ENCODE results near the gene CREB5. TPM values are rescaled to one million over a fixed set of nuclear protein-coding genes. Genes with fewer than 3 reads are reported as not detected.

Gene CREB5
- total RNA-seq, 4 donors from 2014 or later = 7.8 to 29.9 (median 12.9) TPM

- WGBS, 2 donors (ENCODE audit: low coverage in 1 of 2) = 93% methylated on average over 2 of the region's 3 CpGs; no CpG with 5 or more reads in 1 of the 2 donors
- TF ChIP-seq EP300 (IDR thresholded peaks at IDR 0.05) = no peak
- TF ChIP-seq POLR2A (IDR thresholded peaks at IDR 0.05) = no peak
- Histone ChIP-seq H3K27me3 (peaks cover 5% of the 10 kb centered on the region), H3K36me3 (no peaks in the 10 kb centered on the region), H3K9me3 (no peaks in the 10 kb centered on the region), H3K4me3 (peak overlapping the region in 1 of 2 donors; percentile 60), H3K27ac (no peak overlapping the region), H3K4me1 (peaks cover 0 to 17% (median 3%) of the 10 kb centered on the region in 3 donors)
- peak; percentile 3 for ATAC-seq
Measured at GRCh38 chr7:28854750-28855074, 442.4 kb downstream of the CREB5 start.

GRCh38 chr7:28855538-28856217 is 443.4 kb downstream of the CREB5 start:
- whole genome bisulfite sequencing, 2 donors (ENCODE audit: low coverage in 1 of 2) = 91 to 100% methylated on average over 3 to 4 of the region's 4 CpGs
- Histone ChIP-seq H3K36me3 (no peaks in the 10 kb centered on the region), H3K4me3 (no peak overlapping the region), H3K27ac (no peak overlapping the region), H3K9me3 (no peaks in the 10 kb centered on the region), H3K27me3 (peaks cover 5% of the 10 kb centered on the region), H3K4me1 (peaks cover 0 to 17% (median 3%) of the 10 kb centered on the region in 3 donors)
- TF ChIP-seq, protein P1, sequence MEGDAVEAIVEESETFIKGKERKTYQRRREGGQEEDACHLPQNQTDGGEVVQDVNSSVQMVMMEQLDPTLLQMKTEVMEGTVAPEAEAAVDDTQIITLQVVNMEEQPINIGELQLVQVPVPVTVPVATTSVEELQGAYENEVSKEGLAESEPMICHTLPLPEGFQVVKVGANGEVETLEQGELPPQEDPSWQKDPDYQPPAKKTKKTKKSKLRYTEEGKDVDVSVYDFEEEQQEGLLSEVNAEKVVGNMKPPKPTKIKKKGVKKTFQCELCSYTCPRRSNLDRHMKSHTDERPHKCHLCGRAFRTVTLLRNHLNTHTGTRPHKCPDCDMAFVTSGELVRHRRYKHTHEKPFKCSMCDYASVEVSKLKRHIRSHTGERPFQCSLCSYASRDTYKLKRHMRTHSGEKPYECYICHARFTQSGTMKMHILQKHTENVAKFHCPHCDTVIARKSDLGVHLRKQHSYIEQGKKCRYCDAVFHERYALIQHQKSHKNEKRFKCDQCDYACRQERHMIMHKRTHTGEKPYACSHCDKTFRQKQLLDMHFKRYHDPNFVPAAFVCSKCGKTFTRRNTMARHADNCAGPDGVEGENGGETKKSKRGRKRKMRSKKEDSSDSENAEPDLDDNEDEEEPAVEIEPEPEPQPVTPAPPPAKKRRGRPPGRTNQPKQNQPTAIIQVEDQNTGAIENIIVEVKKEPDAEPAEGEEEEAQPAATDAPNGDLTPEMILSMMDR (IDR thresholded peaks at IDR 0.05) = no peak
- TF ChIP-seq EP300 (IDR thresholded peaks at IDR 0.05) = no peak
- TF ChIP-seq POLR2A (IDR thresholded peaks at IDR 0.05) = no peak
- no peak for TF ChIP-seq POLR2AphosphoS5 (IDR thresholded peaks at IDR 0.05)
- no peak for ATAC-seq

DNA sequence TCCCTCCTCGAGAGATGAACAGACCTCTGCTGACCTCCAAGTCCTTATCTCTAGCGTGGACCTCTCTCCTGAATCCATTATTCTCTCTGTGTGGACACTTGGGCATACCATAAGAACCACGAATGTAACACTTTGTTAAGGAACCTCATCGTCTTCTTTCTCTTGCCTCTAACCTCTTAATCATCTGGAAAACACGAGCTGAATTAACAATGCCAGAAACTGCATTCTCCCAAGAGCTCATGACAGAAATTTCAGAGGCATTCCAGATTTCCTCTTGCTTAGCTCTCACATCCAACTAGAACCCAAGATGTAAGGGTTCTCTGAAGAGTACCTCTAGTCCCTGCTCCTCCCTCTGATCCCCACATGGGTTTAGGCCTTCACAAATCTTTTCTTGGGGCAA is 444.3 kb downstream of the CREB5 start:
- Histone ChIP-seq H3K27ac (no peak overlapping the region), H3K9me3 (no peaks in the 10 kb centered on the region), H3K4me3 (no peak overlapping the region), H3K4me1 (peaks cover 0 to 17% (median 3%) of the 10 kb centered on the region in 3 donors), H3K27me3 (peaks cover 5% of the 10 kb centered on the region), H3K36me3 (no peaks in the 10 kb centered on the region)
- ATAC-seq = no peak
- TF ChIP-seq POLR2AphosphoS5 (IDR thresholded peaks at IDR 0.05) = no peak
- no peak for TF ChIP-seq EP300 (IDR thresholded peaks at IDR 0.05)
- TF ChIP-seq, protein P1 (IDR thresholded peaks at IDR 0.05) = no peak
- no peak for TF ChIP-seq POLR2A (IDR thresholded peaks at IDR 0.05)
- WGBS, 2 donors (ENCODE audit: low coverage in 1 of 2) = 57 to 94% methylated on average over 2 to 5 of the region's 5 CpGs

GRCh38 chr7:28858206-28858605 is 445.9 kb downstream of the CREB5 start:
- H3K27me3 ChIP-seq = peaks cover 5% of the 10 kb centered on the region
- no peak overlapping the region for H3K27ac ChIP-seq
- no peak overlapping the region for H3K4me3 ChIP-seq
- no peaks in the 10 kb centered on the region for H3K9me3 ChIP-seq
- no peaks in the 10 kb centered on the region for H3K36me3 ChIP-seq
- H3K4me1 ChIP-seq = peaks cover 0 to 15% (median 3%) of the 10 kb centered on the region in 3 donors
- no peak for ATAC-seq
- no peak for TF ChIP-seq EP300 (IDR thresholded peaks at IDR 0.05)
- TF ChIP-seq POLR2AphosphoS5 (IDR thresholded peaks at IDR 0.05) = no peak
- TF ChIP-seq, protein P1 (IDR thresholded peaks at IDR 0.05) = no peak
- TF ChIP-seq POLR2A (IDR thresholded peaks at IDR 0.05) = no peak
- WGBS, 2 donors (ENCODE audit: low coverage in 1 of 2) = 0 to 17% methylated on average over 1 of the region's 1 CpG

GRCh38 chr7:28858895-28859294 is 446.6 kb downstream of the CREB5 start:
- Histone ChIP-seq H3K9me3 (no peaks in the 10 kb centered on the region), H3K27me3 (peaks cover under 1% of the 10 kb centered on the region), H3K4me3 (no peak overlapping the region), H3K36me3 (no peaks in the 10 kb centered on the region), H3K27ac (no peak overlapping the region), H3K4me1 (peaks cover 0 to 8% (median 3%) of the 10 kb centered on the region in 3 donors)
- no peak for TF ChIP-seq POLR2AphosphoS5 (IDR thresholded peaks at IDR 0.05)
- no peak for TF ChIP-seq POLR2A (IDR thresholded peaks at IDR 0.05)
- no peak for TF ChIP-seq EP300 (IDR thresholded peaks at IDR 0.05)
- TF ChIP-seq, protein P1 (IDR thresholded peaks at IDR 0.05) = no peak
- WGBS, 2 donors (ENCODE audit: low coverage in 1 of 2) = 67 to 93% methylated on average over 1 to 6 of the region's 6 CpGs
- ATAC-seq = no peak
